ENCODE data around the gene JADE3.
A peak's percentile ranks its signal among the peaks of the same experiment; 100 is the strongest.

GRCh38 chrX:47030339-47030738 lies 118.1 kb downstream of the JADE3 start:
- peak; percentile 53 to 57 (median 54) for TF ChIP-seq CTCF (IDR thresholded peaks at IDR 0.05)
- TF ChIP-seq POLR2AphosphoS5 (IDR thresholded peaks at IDR 0.05): no peak

All from esophagus muscularis mucosa (tissue), 3 donors.